ENCODE data around the gene FGFR3. TPM values are rescaled to one million over a fixed set of nuclear protein-coding genes. Genes with fewer than 3 reads are reported as not detected.

The FGFR3 gene
- total RNA-seq, 4 donors from 2014 or later, result 45.4 to 168 (median 92.4) TPM

DNA sequence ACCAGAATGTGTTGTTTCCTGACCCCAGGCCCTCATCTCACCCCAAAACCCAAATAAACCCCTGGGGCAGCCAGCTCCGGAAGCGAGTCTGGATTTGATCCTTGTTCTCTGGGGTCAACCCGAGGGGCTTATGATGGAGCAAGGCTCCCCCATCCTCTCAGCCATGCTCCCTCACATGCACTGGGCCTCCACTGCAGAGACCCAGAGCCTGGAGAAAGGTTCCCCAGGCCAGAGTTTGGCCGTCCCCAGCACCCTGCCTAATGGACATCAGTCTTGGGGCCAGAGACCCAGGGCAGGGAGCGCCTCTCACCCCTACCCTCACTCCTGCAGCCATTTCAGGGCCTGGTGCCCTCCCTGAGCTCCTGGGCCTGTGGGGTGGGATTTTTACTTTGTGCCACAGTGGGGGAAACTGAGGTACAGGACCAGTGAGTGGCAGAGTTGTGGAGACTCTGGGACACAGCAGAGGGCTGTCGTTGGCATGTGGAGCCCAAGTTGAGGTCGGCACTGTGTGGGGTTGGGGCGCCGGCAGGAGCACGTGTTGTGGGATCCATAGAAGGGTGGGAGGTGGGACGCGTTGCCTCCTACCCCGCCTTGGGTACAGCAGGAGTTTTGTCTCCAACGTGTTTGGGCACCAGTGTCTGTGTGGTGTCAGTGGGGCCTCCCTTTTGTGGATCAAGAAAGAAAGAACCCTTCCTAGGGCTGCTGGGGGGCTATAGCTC lies 3.6 kb downstream of the FGFR3 start:
- TF ChIP-seq POLR2A (IDR thresholded peaks at IDR 0.05), result no peak
- peak overlapping the region in 2 of 4 donors; percentile 74 to 88 for H3K4me3 ChIP-seq
- H3K27ac ChIP-seq, result peak overlapping the region in 3 of 4 donors; percentile 75 to 94 (median 85)
- DNase-seq, result no peak
- H3K27me3 ChIP-seq, result peaks cover 0 to 18% of the 10 kb centered on the region in 2 donors
- H3K9me3 ChIP-seq, result no peaks in the 10 kb centered on the region
- H3K4me1 ChIP-seq, result peaks cover 12 to 59% (median 19%) of the 10 kb centered on the region in 4 donors
- peaks cover 0 to 2% (median 0%) of the 10 kb centered on the region in 3 donors for H3K36me3 ChIP-seq

DNA sequence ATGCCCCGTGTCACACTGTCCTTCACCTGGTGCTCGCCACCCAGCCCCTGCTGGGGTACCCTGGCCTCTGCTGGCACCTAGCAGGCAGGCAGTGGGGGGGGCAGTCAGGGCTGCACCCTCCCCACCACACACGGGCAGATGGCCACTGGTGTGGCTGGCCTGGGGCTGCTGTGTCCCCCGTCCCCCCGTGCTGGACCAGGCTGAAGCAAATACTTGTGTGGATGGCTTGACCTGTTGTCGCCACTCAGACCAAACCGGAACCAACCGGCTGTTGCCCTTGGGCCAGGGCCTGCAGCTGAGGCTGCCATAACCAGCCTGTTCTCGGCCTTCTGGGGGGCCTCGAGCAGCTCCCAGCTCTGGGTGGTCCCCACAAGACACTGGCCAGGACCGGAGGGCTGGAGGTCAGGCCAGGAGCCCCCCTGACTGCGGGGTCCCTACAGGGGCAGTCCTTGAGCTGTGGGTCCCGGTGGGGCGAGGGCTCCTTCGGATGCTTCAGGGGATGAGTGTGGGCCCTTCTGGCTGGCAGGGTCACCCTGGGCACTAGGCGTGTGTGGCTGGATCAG lies 4.3 kb downstream of the FGFR3 start:
- H3K4me1 ChIP-seq, result peaks cover 12 to 59% (median 19%) of the 10 kb centered on the region in 4 donors
- no peak for DNase-seq
- TF ChIP-seq, protein P1, sequence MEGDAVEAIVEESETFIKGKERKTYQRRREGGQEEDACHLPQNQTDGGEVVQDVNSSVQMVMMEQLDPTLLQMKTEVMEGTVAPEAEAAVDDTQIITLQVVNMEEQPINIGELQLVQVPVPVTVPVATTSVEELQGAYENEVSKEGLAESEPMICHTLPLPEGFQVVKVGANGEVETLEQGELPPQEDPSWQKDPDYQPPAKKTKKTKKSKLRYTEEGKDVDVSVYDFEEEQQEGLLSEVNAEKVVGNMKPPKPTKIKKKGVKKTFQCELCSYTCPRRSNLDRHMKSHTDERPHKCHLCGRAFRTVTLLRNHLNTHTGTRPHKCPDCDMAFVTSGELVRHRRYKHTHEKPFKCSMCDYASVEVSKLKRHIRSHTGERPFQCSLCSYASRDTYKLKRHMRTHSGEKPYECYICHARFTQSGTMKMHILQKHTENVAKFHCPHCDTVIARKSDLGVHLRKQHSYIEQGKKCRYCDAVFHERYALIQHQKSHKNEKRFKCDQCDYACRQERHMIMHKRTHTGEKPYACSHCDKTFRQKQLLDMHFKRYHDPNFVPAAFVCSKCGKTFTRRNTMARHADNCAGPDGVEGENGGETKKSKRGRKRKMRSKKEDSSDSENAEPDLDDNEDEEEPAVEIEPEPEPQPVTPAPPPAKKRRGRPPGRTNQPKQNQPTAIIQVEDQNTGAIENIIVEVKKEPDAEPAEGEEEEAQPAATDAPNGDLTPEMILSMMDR (IDR thresholded peaks at IDR 0.05), result no peak
- TF ChIP-seq POLR2A (IDR thresholded peaks at IDR 0.05), result no peak
- peak overlapping the region in 1 of 4 donors; percentile 18 for H3K27ac ChIP-seq
- peaks cover 0 to 9% (median 0%) of the 10 kb centered on the region in 3 donors for H3K36me3 ChIP-seq
- H3K9me3 ChIP-seq, result no peaks in the 10 kb centered on the region
- H3K4me3 ChIP-seq, result no peak overlapping the region
- H3K27me3 ChIP-seq, result peaks cover 0 to 18% of the 10 kb centered on the region in 2 donors

DNA sequence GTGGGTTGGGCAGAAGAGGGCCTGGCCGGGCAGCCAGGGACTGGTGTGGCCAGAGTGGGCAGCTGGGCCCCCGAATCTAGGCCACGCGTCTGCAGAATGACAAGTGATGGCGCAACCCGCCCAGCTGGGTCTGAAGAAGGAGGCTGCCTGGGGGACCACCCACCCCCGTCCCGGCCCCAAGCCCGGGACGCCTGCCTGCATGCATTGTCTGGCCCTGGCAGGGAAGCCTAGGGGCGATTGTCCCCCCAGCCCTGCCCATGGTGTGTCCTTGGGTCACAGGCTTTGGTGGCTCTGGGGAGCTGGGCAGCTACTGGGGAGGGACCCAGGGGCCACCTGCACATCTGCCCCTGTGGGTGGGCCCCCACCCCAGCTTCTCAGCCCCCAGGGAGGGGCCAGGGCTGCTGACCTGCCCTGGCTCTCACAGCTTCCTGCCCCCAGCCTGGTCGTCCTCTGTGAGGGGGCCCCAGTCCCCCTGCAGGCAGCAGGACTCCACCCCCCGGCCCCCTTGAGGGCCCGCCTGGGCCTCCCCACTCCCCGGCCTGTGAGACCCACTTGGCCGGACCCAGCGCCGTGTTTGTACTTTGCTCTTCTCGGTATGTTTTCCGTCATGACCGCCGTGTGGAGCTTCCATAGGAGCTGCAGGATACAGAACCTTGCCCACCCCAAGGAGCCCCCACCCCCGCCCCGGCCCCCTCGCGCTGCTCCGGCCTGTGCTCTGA lies 4.9 kb downstream of the FGFR3 start:
- peaks cover 12 to 59% (median 19%) of the 10 kb centered on the region in 4 donors for H3K4me1 ChIP-seq
- DNase-seq, result no peak
- no peak for TF ChIP-seq POLR2A (IDR thresholded peaks at IDR 0.05)
- TF ChIP-seq, protein P1 (IDR thresholded peaks at IDR 0.05), result no peak
- peak overlapping the region in 2 of 4 donors; percentile 18 to 73 for H3K27ac ChIP-seq
- peaks cover 0 to 18% of the 10 kb centered on the region in 2 donors for H3K27me3 ChIP-seq
- H3K4me3 ChIP-seq, result peak overlapping the region in 1 of 4 donors; percentile 3
- no peaks in the 10 kb centered on the region for H3K9me3 ChIP-seq
- peaks cover 0 to 15% (median 0%) of the 10 kb centered on the region in 3 donors for H3K36me3 ChIP-seq

DNA sequence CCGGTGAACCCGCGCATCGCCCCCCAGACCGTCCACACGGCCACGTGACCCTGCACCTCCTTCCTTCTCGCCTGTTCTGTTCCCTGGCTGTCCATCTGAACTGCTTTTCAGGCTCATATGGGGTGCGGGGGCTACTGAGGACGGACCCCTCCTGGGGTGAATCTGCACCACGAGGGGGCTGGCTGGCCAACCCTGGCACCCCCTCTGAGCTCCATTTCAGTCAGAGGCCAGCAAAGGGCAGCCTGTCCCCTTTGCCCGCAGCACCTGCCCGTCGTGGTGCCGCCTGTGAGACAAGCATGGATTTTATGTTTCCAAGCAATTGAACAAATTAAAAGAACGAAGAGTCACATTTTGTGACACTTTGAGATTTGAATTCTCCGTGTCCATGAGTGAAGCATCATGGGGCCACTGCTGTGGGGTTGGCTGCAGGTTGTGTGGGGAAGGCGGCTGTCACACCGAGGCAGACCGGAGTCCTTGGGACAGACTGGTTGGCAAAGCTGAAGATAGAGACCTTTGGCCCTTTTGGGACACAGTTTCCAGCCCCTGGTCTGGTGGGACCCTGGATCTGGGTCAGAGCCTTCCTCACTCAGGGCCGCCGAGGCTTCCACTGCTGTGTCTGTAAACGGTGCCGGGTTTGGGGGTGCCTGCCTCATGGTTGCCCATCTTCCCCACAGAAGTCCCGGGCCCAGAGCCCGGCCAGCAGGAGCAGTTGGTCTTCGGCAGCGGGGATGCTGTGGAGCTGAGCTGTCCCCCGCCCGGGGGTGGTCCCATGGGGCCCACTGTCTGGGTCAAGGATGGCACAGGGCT lies 5.7 kb downstream of the FGFR3 start:
- no peak for TF ChIP-seq POLR2A (IDR thresholded peaks at IDR 0.05)
- TF ChIP-seq, protein P1 (IDR thresholded peaks at IDR 0.05), result no peak
- Histone ChIP-seq H3K4me1 (peaks cover 12 to 59% (median 16%) of the 10 kb centered on the region in 4 donors), H3K36me3 (peaks cover 0 to 19% (median 0%) of the 10 kb centered on the region in 3 donors), H3K27ac (peak overlapping the region in 3 of 4 donors; percentile 15 to 74 (median 73)), H3K27me3 (peaks cover 0 to 18% of the 10 kb centered on the region in 2 donors), H3K9me3 (no peaks in the 10 kb centered on the region), H3K4me3 (peak overlapping the region in 1 of 4 donors; percentile 4)
- no peak for DNase-seq

DNA sequence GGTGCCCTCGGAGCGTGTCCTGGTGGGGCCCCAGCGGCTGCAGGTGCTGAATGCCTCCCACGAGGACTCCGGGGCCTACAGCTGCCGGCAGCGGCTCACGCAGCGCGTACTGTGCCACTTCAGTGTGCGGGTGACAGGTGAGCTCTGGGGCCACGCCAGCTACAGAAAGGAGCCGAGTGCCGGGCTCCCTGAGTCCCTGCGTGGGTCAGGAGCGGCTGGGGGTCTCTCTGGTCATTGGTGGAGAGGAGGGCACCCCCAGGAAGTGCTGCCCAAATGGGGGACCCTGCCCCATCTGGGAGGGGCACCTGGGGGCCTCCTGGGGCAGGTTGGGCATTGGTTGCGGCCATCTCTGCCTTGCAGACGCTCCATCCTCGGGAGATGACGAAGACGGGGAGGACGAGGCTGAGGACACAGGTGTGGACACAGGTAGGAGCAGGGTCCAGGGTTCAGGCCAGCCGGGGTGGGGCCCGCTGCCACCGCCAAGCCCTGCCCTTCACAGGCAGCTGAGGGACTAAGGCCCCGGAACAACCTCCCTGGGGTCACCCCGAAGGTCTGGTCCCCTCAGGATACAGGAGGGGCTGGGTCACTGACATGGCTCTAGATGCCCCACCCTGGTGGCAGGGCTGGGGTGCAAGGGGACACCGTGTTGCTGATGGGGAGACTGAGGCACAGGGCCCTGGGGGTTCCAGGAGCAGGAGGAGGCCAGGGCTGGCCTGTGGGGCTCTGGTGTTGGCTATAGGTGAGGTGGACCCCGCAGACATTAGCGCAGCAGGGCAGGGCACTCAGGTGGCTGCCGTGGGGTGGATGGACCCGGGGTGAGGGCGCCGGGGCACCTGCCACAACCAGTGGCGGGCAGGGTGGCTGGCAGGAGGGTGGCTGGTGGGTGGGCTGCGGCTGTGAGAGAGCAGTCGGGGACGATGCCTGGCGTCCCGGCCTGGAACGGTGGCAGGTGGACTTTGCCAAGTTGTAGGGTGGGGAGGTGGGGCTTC lies 6.6 kb downstream of the FGFR3 start:
- DNase-seq, result peak in 2 of 3 donors; percentile 84 to 88
- peaks cover 0 to 28% (median 0%) of the 10 kb centered on the region in 3 donors for H3K36me3 ChIP-seq
- peaks cover 7 to 50% (median 11%) of the 10 kb centered on the region in 4 donors for H3K4me1 ChIP-seq
- H3K27ac ChIP-seq, result peak overlapping the region in 3 of 4 donors; percentile 22 to 74 (median 73)
- TF ChIP-seq POLR2A (IDR thresholded peaks at IDR 0.05), result peak; percentile 28 to 35
- TF ChIP-seq, protein P1 (IDR thresholded peaks at IDR 0.05), result no peak
- peak overlapping the region in 1 of 4 donors; percentile 4 for H3K4me3 ChIP-seq
- peaks cover 0 to 12% of the 10 kb centered on the region in 2 donors for H3K27me3 ChIP-seq
- H3K9me3 ChIP-seq, result no peaks in the 10 kb centered on the region

Data from Peyer's patch (tissue), 4 donors.